Aorta (tissue), 5 donors: Measurements from ENCODE around the gene TGM4. TPM values are rescaled to one million over a fixed set of nuclear protein-coding genes. Genes with fewer than 3 reads are reported as not detected.
A peak's percentile ranks its signal among the peaks of the same experiment; 100 is the strongest.

ENCODE experiments used
- ATAC-seq: fragments of 200-7000 bp; cut with Tn5 transposase; one replicate; pipeline ENCODE4 v1.9.1; 2022; ENCODE audit warnings: moderate library complexity; ENCODE audit not compliant: low FRiP score
- DNase-seq, 2 donors: peaks; one replicate each; pipeline ENCODE4 v3.0.0-alpha.2; 2020
- H3K27ac ChIP-seq, 2 donors: one replicate each; pipeline ENCODE4 v1.5.1; 2013; ENCODE audit warnings: low read length in 2 of 2, mild to moderate bottlenecking in 2 of 2, moderate library complexity in 2 of 2, control low read depth in 1 of 2, inconsistent platforms in 1 of 2, low read depth in 1 of 2
- H3K27me3 ChIP-seq, 2 donors: one replicate each; pipeline ENCODE4 v1.6.1; 2013; ENCODE audit warnings: control low read depth in 1 of 2, low read length in 1 of 2, mild to moderate bottlenecking in 1 of 2, moderate library complexity in 1 of 2; ENCODE audit not compliant: insufficient read depth in 2 of 2, control insufficient read depth in 1 of 2
- H3K36me3 ChIP-seq, 2 donors: one replicate each; pipeline ENCODE4 v1.6.1; 2013; ENCODE audit warnings: control low read depth in 1 of 2, low read length in 1 of 2, mild to moderate bottlenecking in 1 of 2; ENCODE audit not compliant: insufficient read depth in 2 of 2, control insufficient read depth in 1 of 2
- H3K4me1 ChIP-seq, 2 donors: one replicate each; pipeline ENCODE4 v1.6.1; 2013; ENCODE audit warnings: low read length in 2 of 2, control low read depth in 1 of 2, mild to moderate bottlenecking in 1 of 2, moderate library complexity in 1 of 2; ENCODE audit not compliant: insufficient read depth in 2 of 2, control insufficient read depth in 1 of 2
- H3K4me3 ChIP-seq, 2 donors: one replicate each; pipeline ENCODE4 v1.5.1; 2013; ENCODE audit warnings: low read length in 2 of 2, control low read depth in 1 of 2, mild to moderate bottlenecking in 1 of 2
- H3K9me3 ChIP-seq: one replicate; pipeline ENCODE4 v1.6.1; 2013; ENCODE audit warnings: mild to moderate bottlenecking, low read length; ENCODE audit not compliant: control insufficient read depth
- WGBS, 2 donors: extraction: QIAGEN DNeasy Blood & Tissue Kit; methylation state at CpG; one replicate each; pipeline ENCODE4 v1.1.7; 2013; 5-methylcytosine and 5-hydroxymethylcytosine counted together
- intact Hi-C, 2 donors: fragments of 100-400 bp; cut with DNase I; formaldehyde crosslinking; loops; one replicate each; pipeline versions ENCODE4 v1.14.2 to v1.15.0; 2022
- polyA plus RNA-seq, 2 donors: library from polyadenylated mRNA; stranded (reverse); fragments of 200-250 nt; gene quantifications; one replicate each; pipeline ENCODE4 v1.2.3, GENCODE V29; 2013
- total RNA-seq, 2 donors: library from RNA; stranded (reverse); fragmentation: NEBNext Ultra II Directional; extraction: Animal tissue kit (Norgen Biotek cat#: 25700); gene quantifications; one replicate each; pipeline ENCODE4 v1.2.1, GENCODE V29; 2021
- donor health status: healthy with polysubstance abuse.
- donor health status: Bipolar disorder and iron deficiency.
- donor health status: DM: no; HTN: no; CAD: no.
- donor health status: DM: no; HTN: no; CAD: no.
- donor health status: DM: yes; HTN: yes; CAD: no.

TGM4 gene
- total and polyA plus RNA-seq, 4 donors, result not detected

GRCh38 chr3:44867421-44868111 lies 6.8 kb upstream of the TGM4 start:
- Histone ChIP-seq H3K27ac (no peak overlapping the region), H3K36me3 (peaks cover 0 to 5% of the 10 kb centered on the region in 2 donors), H3K4me1 (no peaks in the 10 kb centered on the region), H3K27me3 (no peaks in the 10 kb centered on the region), H3K4me3 (no peak overlapping the region), H3K9me3 (no peaks in the 10 kb centered on the region)
- 90 to 93% methylated on average over 7 of the region's 7 CpGs for WGBS, 2 donors
- ATAC-seq (no peak), DNase-seq (no peak)
- intact Hi-C loops, result no loop called here

- no peaks in the 10 kb centered on the region for H3K27me3 ChIP-seq
- peaks cover 0 to 2% of the 10 kb centered on the region in 2 donors for H3K36me3 ChIP-seq
- H3K9me3 ChIP-seq, result no peaks in the 10 kb centered on the region
- H3K27ac ChIP-seq, result no peak overlapping the region
- WGBS, 2 donors, result 72 to 81% methylated on average over 8 of the region's 8 CpGs
- no peaks in the 10 kb centered on the region for H3K4me1 ChIP-seq
- intact Hi-C loops, result no loop called here
- no peak for DNase-seq
- H3K4me3 ChIP-seq, result no peak overlapping the region
- ATAC-seq, result no peak
Observed at GRCh38 chr3:44870375-44871061, 3.9 kb upstream of the TGM4 start.

- ATAC-seq, result no peak
- DNase-seq, result no peak
- 83 to 84% methylated on average over 3 of the region's 3 CpGs for WGBS, 2 donors
- intact Hi-C loops, result no loop called here
- H3K4me1 ChIP-seq, result no peaks in the 10 kb centered on the region
- no peaks in the 10 kb centered on the region for H3K9me3 ChIP-seq
- no peaks in the 10 kb centered on the region for H3K36me3 ChIP-seq
- no peak overlapping the region for H3K4me3 ChIP-seq
- no peak overlapping the region for H3K27ac ChIP-seq
- H3K27me3 ChIP-seq, result no peaks in the 10 kb centered on the region
Observed at GRCh38 chr3:44875596-44875995, 1.2 kb downstream of the TGM4 start.

- 89 to 94% methylated on average over 3 of the region's 3 CpGs for WGBS, 2 donors
- intact Hi-C loops, result no loop called here
Observed at GRCh38 chr3:44877333-44877732, 2.9 kb downstream of the TGM4 start.

GRCh38 chr3:44880284-44880683 lies 5.9 kb downstream of the TGM4 start:
- WGBS, 2 donors, result 49 to 58% methylated on average over 2 of the region's 2 CpGs
- no peaks in the 10 kb centered on the region for H3K36me3 ChIP-seq
- intact Hi-C loops, result no loop called here
- H3K27me3 ChIP-seq, result no peaks in the 10 kb centered on the region
- ATAC-seq (no peak), DNase-seq (no peak)
- no peaks in the 10 kb centered on the region for H3K9me3 ChIP-seq
- H3K27ac ChIP-seq, result no peak overlapping the region
- no peaks in the 10 kb centered on the region for H3K4me1 ChIP-seq
- H3K4me3 ChIP-seq, result no peak overlapping the region

More at GRCh38 chr3:44877333-44877732, 2.9 kb downstream of the TGM4 start:
- Histone ChIP-seq H3K4me3 (no peak overlapping the region), H3K27me3 (no peaks in the 10 kb centered on the region), H3K27ac (no peak overlapping the region), H3K9me3 (no peaks in the 10 kb centered on the region), H3K4me1 (no peaks in the 10 kb centered on the region), H3K36me3 (no peaks in the 10 kb centered on the region)
- DNase-seq, result no peak
- ATAC-seq, result no peak

- Histone ChIP-seq H3K4me1 (no peaks in the 10 kb centered on the region), H3K27ac (no peak overlapping the region), H3K36me3 (no peaks in the 10 kb centered on the region), H3K9me3 (no peaks in the 10 kb centered on the region), H3K4me3 (no peak overlapping the region), H3K27me3 (no peaks in the 10 kb centered on the region)
- no peak for ATAC-seq
- WGBS, 2 donors, result 96 to 97% methylated on average over 5 of the region's 5 CpGs
- DNase-seq, result no peak
- intact Hi-C loops, result no loop called here
Observed at GRCh38 chr3:44883213-44883955, 9.0 kb downstream of the TGM4 start.

- no peak for DNase-seq
- Histone ChIP-seq H3K9me3 (no peaks in the 10 kb centered on the region), H3K27me3 (no peaks in the 10 kb centered on the region), H3K36me3 (no peaks in the 10 kb centered on the region), H3K27ac (no peak overlapping the region), H3K4me1 (no peaks in the 10 kb centered on the region), H3K4me3 (no peak overlapping the region)
- peak; percentile 30 for ATAC-seq
- intact Hi-C loops, result no loop called here
- 2 to 7% methylated on average over 4 of the region's 4 CpGs for WGBS, 2 donors
Observed at GRCh38 chr3:44883999-44884431, 9.6 kb downstream of the TGM4 start.

- Histone ChIP-seq H3K4me3 (no peak overlapping the region), H3K27ac (no peak overlapping the region), H3K36me3 (no peaks in the 10 kb centered on the region), H3K27me3 (no peaks in the 10 kb centered on the region), H3K4me1 (no peaks in the 10 kb centered on the region), H3K9me3 (no peaks in the 10 kb centered on the region)
- intact Hi-C loops, result no loop called here
- DNase-seq (peak; percentile 78 to 85), ATAC-seq (no peak)
- WGBS, 2 donors, result 14 to 22% methylated on average over 4 of the region's 4 CpGs
Observed at GRCh38 chr3:44885618-44886017, 11.2 kb downstream of the TGM4 start.
